Spleen (tissue), 11 donors: ENCODE measurements around the gene CSN3. TPM values are rescaled to one million over a fixed set of nuclear protein-coding genes. Genes with fewer than 3 reads are reported as not detected.

Experiments
- DNase-seq: peaks from one replicate; pipeline ENCODE4 v3.0.0-alpha.2; 2020
- H3K27ac ChIP-seq, 8 donors: fragments of 200-600 bp; sonication (generic) in 7 of 8; 1 replicate in 4 of 8; 2 replicates in 4 of 8; pipeline versions ENCODE4 v1.5.0 to v1.8.0; 2016 to 2021; ENCODE audit warnings: inconsistent platforms in 4 of 8, mild to moderate bottlenecking in 4 of 8, moderate library complexity in 1 of 8
- H3K27me3 ChIP-seq, 7 donors: fragments of 200-600 bp; sonication (generic) in 6 of 7; replicated peaks in 1 of 7; 1 replicate in 4 of 7; 2 replicates in 3 of 7; pipeline versions ENCODE4 v1.5.0 to v1.8.0; 2016 to 2021; ENCODE audit warnings: inconsistent platforms in 3 of 7, mild to moderate bottlenecking in 1 of 7
- H3K36me3 ChIP-seq, 6 donors: fragments of 200-600 bp; sonication (generic) in 5 of 6; 1 replicate in 4 of 6; 2 replicates in 2 of 6; pipeline versions ENCODE4 v1.5.0 to v1.8.0; 2016 to 2021; ENCODE audit warnings: inconsistent platforms in 2 of 6
- H3K4me1 ChIP-seq, 6 donors: fragments of 200-600 bp; sonication (generic) in 5 of 6; 1 replicate in 3 of 6; 2 replicates in 3 of 6; pipeline versions ENCODE4 v1.5.0 to v1.8.0; 2016 to 2021; ENCODE audit warnings: inconsistent platforms in 3 of 6
- H3K4me3 ChIP-seq, 8 donors: fragments of 200-600 bp; sonication (generic) in 7 of 8; 1 replicate in 4 of 8; 2 replicates in 4 of 8; pipeline versions ENCODE4 v1.5.0 to v1.8.0; 2016 to 2021; ENCODE audit warnings: inconsistent platforms in 4 of 8, mild to moderate bottlenecking in 4 of 8, moderate library complexity in 2 of 8
- H3K9me3 ChIP-seq, 8 donors: fragments of 200-600 bp; sonication (generic) in 7 of 8; 1 replicate in 4 of 8; 2 replicates in 4 of 8; pipeline versions ENCODE4 v1.5.0 to v1.8.0; 2016 to 2021; ENCODE audit warnings: inconsistent platforms in 4 of 8
- POLR2A ChIP-seq, 3 donors: fragments of 450-650 bp; IDR thresholded peaks; one replicate each; pipeline ENCODE4 v1.5.1; 2017; ENCODE audit warnings: antibody characterized with exemption in 3 of 3, mild to moderate bottlenecking in 1 of 3
- POLR2AphosphoS5 ChIP-seq, 3 donors: sonication (generic); formaldehyde crosslinking; IDR thresholded peaks; one replicate each; pipeline ENCODE4 v1.5.1; 2017; ENCODE audit warnings: antibody characterized with exemption in 3 of 3
- WGBS, 5 donors: extraction: QIAGEN DNeasy Blood & Tissue Kit in 3 of 5; methylation state at CpG; one replicate each; pipeline versions ENCODE4 v1.1.5 to v1.1.7; 2013 to 2018; 5-methylcytosine and 5-hydroxymethylcytosine counted together
- intact Hi-C: fragments of 100-400 bp; cut with DNase I; formaldehyde crosslinking; loops from one replicate; pipeline ENCODE4 v1.15.0; 2023; ENCODE audit warnings: low total_unique reads
- polyA plus RNA-seq, 3 donors: library from polyadenylated mRNA; stranded (reverse); fragments of 200-250 nt; gene quantifications; one replicate each; pipeline ENCODE4 v1.2.1, GENCODE V29; 2013
- total RNA-seq, 7 donors: library from RNA; depleted of rRNA in 3 of 7; stranded (reverse); fragments of >200 nt in 3 of 7; fragmentation: NEBNext Ultra II Directional in 4 of 7; extraction: Animal tissue kit (Norgen Biotek cat#: 25700) in 4 of 7; gene quantifications; one replicate each; pipeline versions ENCODE4 v1.1.0 to v1.2.1, GENCODE V29; 2016 to 2021
- TF ChIP-seq, protein P1 (sequence below), 11 experiments: fragments of 200-600 bp in 7 of 11; fragments of 450-650 bp in 4 of 11; sonication (generic) in 4 of 11; IDR thresholded peaks in 8 of 11; conservative IDR thresholded peaks in 3 of 11; 1 replicate in 7 of 11; 2 replicates in 4 of 11; pipeline versions ENCODE4 v1.4.0 to v1.8.0; 2016 to 2021; ENCODE audit warnings: antibody characterized with exemption in 11 of 11, inconsistent platforms in 4 of 11, mild to moderate bottlenecking in 1 of 11
- donor health status: healthy with polysubstance abuse.
- donor health status: DM: no; HTN: no; CAD: no; lungs with moderate emphysema.
- donor health status: DM: no; HTN: no; CAD: no.
- donor health status: Bipolar disorder and iron deficiency.
- donor health status: healthy.
- donor health status: DM: no; HTN: no; CAD: no.
- donor health status: DM: yes; HTN: yes; CAD: no.

The CSN3 gene
- total and polyA plus RNA-seq, 10 donors: 0.30 to 0.52 TPM; not detected in 8

DNA sequence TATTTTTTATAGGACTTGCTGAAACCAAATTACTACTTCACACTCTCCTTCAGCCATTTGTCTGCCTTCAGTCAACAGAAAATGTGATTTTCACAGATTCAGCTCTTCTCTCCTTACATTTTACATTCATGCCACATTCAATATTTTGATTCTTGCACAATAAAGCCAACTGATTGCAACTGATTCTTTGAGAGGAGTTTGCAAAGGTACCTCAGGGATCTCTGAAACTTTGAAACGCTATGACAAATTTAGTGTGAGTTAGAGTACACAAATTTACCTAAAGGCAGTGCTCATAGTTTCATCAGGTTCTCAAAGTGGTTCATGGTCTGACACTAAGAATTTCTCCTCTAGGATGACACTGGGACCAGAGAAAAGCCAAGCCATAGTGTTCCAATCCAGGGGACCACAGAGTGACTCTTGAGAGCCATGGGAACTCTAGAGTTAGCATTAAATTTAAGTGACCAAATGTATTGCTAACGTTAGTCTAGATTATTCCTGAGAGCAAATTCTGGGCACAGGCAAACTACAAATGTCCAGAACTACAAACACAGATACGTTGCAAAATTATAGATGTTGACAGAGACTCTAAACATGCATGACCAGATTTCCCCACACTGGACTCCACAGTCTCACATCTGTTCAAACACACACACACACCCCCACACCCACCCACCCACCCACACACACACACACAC lies 9.0 kb downstream of the CSN3 start:
- no peak overlapping the region for H3K27ac ChIP-seq
- H3K4me3 ChIP-seq: no peak overlapping the region
- DNase-seq: no peak
- no peaks in the 10 kb centered on the region for H3K36me3 ChIP-seq
- no peaks in the 10 kb centered on the region for H3K9me3 ChIP-seq
- H3K27me3 ChIP-seq: no peaks in the 10 kb centered on the region
- TF ChIP-seq POLR2AphosphoS5 (IDR thresholded peaks at IDR 0.05) (no peak), POLR2A (IDR thresholded peaks at IDR 0.05) (no peak)
- TF ChIP-seq, protein P1, sequence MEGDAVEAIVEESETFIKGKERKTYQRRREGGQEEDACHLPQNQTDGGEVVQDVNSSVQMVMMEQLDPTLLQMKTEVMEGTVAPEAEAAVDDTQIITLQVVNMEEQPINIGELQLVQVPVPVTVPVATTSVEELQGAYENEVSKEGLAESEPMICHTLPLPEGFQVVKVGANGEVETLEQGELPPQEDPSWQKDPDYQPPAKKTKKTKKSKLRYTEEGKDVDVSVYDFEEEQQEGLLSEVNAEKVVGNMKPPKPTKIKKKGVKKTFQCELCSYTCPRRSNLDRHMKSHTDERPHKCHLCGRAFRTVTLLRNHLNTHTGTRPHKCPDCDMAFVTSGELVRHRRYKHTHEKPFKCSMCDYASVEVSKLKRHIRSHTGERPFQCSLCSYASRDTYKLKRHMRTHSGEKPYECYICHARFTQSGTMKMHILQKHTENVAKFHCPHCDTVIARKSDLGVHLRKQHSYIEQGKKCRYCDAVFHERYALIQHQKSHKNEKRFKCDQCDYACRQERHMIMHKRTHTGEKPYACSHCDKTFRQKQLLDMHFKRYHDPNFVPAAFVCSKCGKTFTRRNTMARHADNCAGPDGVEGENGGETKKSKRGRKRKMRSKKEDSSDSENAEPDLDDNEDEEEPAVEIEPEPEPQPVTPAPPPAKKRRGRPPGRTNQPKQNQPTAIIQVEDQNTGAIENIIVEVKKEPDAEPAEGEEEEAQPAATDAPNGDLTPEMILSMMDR (IDR thresholded peaks at IDR 0.05 in 8 of 11, conservative IDR thresholded peaks at IDR 0.05 in 3 of 11): no peak
- 41 to 81% (median 56%) methylated on average over 3 of the region's 3 CpGs for WGBS, 5 donors
- intact Hi-C loops: no loop called here
- H3K4me1 ChIP-seq: no peaks in the 10 kb centered on the region

DNA sequence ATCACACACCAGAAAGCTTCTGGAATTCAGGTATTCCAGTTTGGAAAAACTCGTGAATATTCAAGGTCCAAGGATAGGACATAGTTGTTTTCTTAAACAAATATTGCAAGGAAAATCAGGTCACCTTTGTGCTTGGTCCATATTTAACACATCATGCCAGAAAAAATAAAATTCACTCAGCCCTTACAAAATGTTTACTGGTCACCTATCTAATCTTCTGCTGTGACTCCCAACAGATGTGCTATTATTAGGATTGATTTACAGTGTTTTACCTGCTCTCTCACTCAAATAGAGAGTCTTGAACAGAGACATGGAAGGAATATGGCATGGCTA lies 9.5 kb downstream of the CSN3 start:
- Histone ChIP-seq H3K27me3 (no peaks in the 10 kb centered on the region), H3K27ac (no peak overlapping the region), H3K4me3 (no peak overlapping the region), H3K4me1 (no peaks in the 10 kb centered on the region), H3K9me3 (no peaks in the 10 kb centered on the region), H3K36me3 (no peaks in the 10 kb centered on the region)
- DNase-seq: no peak
- WGBS, 5 donors: 52 to 80% (median 69%) methylated on average over 1 of the region's 1 CpG
- TF ChIP-seq, protein P1 (IDR thresholded peaks at IDR 0.05 in 8 of 11, conservative IDR thresholded peaks at IDR 0.05 in 3 of 11): no peak
- no peak for TF ChIP-seq POLR2AphosphoS5 (IDR thresholded peaks at IDR 0.05)
- no peak for TF ChIP-seq POLR2A (IDR thresholded peaks at IDR 0.05)
- intact Hi-C loops: no loop called here

GRCh38 chr4:70269674-70270073 lies 27.3 kb downstream of the CSN3 start:
- Histone ChIP-seq H3K27ac (no peak overlapping the region), H3K4me1 (no peaks in the 10 kb centered on the region), H3K4me3 (no peak overlapping the region), H3K36me3 (no peaks in the 10 kb centered on the region), H3K9me3 (no peaks in the 10 kb centered on the region), H3K27me3 (no peaks in the 10 kb centered on the region)
- DNase-seq: no peak
- WGBS, 5 donors: 12 to 24% (median 19%) methylated on average over 1 of the region's 1 CpG
- intact Hi-C loops: no loop called here
- TF ChIP-seq POLR2A (IDR thresholded peaks at IDR 0.05) (no peak), POLR2AphosphoS5 (IDR thresholded peaks at IDR 0.05) (no peak)
- TF ChIP-seq, protein P1 (IDR thresholded peaks at IDR 0.05 in 8 of 11, conservative IDR thresholded peaks at IDR 0.05 in 3 of 11): no peak

DNA sequence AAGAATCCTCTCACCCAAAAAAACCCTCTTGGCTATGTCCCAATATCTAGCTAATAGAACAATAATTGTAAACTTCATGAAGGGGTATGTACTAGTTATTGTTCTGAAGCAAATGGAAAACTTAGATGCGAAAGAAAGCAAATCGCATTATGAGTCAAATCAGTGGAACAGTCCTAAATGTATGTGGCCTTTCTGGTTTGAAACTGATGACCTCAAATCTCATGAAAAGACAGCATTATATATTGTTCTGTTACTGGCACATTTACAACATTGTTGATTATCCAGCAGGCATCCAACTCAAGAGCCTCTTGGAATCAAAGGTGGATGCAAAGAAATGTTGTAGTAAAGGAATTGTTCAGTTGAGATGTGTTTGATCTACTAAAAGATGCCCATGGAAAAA lies 34.7 kb downstream of the CSN3 start:
- Histone ChIP-seq H3K27me3 (no peaks in the 10 kb centered on the region), H3K36me3 (no peaks in the 10 kb centered on the region), H3K27ac (no peak overlapping the region), H3K9me3 (peaks cover 0 to 17% (median 6%) of the 10 kb centered on the region in 8 donors), H3K4me1 (no peaks in the 10 kb centered on the region), H3K4me3 (no peak overlapping the region)
- intact Hi-C loops: no loop called here
- 83 to 99% (median 94%) methylated on average over 2 of the region's 2 CpGs for WGBS, 5 donors
- DNase-seq: no peak
- TF ChIP-seq, protein P1 (IDR thresholded peaks at IDR 0.05 in 8 of 11, conservative IDR thresholded peaks at IDR 0.05 in 3 of 11): no peak
- TF ChIP-seq POLR2A (IDR thresholded peaks at IDR 0.05) (no peak), POLR2AphosphoS5 (IDR thresholded peaks at IDR 0.05) (no peak)
